OCI-LY1 (cell line): ENCODE measurements around the gene TRMT2B.

Experiments
- H2AFZ ChIP-seq: fragments of 200-600 bp; sonication (generic), shearing (Covaris generic); 2 replicates; pipeline ENCODE4 v1.6.0; 2014; ENCODE audit warnings: antibody characterized with exemption, mild to moderate bottlenecking, low read length
- H3F3A ChIP-seq: fragments of 200-600 bp; sonication (generic), shearing (Covaris generic); 2 replicates; pipeline ENCODE4 v1.6.0; 2014; ENCODE audit warnings: mild to moderate bottlenecking, antibody characterized with exemption, low read length, moderate library complexity; ENCODE audit not compliant: insufficient read depth
- H3K27ac ChIP-seq: fragments of 200-600 bp; sonication (generic); 2 replicates; pipeline ENCODE4 v1.5.1; 2014; ENCODE audit warnings: low read length, mixed run types, mild to moderate bottlenecking, low read depth; ENCODE audit not compliant: poor library complexity, severe bottlenecking
- H3K27me3 ChIP-seq: fragments of 200-600 bp; sonication (generic); 2 replicates; pipeline ENCODE4 v1.6.0; 2014; ENCODE audit warnings: antibody characterized with exemption, mild to moderate bottlenecking, low read length, moderate library complexity; ENCODE audit not compliant: insufficient read depth
- H3K36me3 ChIP-seq: fragments of 200-600 bp; sonication (generic); 2 replicates; pipeline ENCODE4 v1.6.1; 2014; ENCODE audit warnings: mild to moderate bottlenecking, antibody characterized with exemption, low read length, moderate library complexity, mixed read lengths; ENCODE audit not compliant: insufficient read depth
- H3K4me1 ChIP-seq: fragments of 200-600 bp; sonication (generic); 2 replicates; pipeline ENCODE4 v1.5.1; 2014; ENCODE audit warnings: mild to moderate bottlenecking, low read length, moderate library complexity; ENCODE audit not compliant: insufficient read depth, severe bottlenecking
- H3K4me2 ChIP-seq: fragments of 200-600 bp; sonication (generic), shearing (Covaris generic); 2 replicates; pipeline ENCODE4 v1.6.1; 2014; ENCODE audit warnings: low read length
- H3K4me3 ChIP-seq: fragments of 200-600 bp; sonication (generic); 2 replicates; pipeline ENCODE4 v1.5.1; 2014; ENCODE audit warnings: low read length, low read depth, mild to moderate bottlenecking, mixed read lengths; ENCODE audit not compliant: poor library complexity, severe bottlenecking
- H3K79me2 ChIP-seq: fragments of 200-600 bp; shearing (Covaris generic); 2 replicates; pipeline ENCODE4 v1.6.1; 2016; ENCODE audit warnings: mixed run types, low read length, mixed read lengths; ENCODE audit not compliant: insufficient read depth
- H3K9ac ChIP-seq: fragments of 200-600 bp; sonication (generic), shearing (Covaris generic); 2 replicates; pipeline ENCODE4 v1.6.1; 2014; ENCODE audit warnings: mild to moderate bottlenecking, low read length, mixed read lengths
- H3K9me2 ChIP-seq: fragments of 200-600 bp; sonication (generic), shearing (Covaris generic); 2 replicates; pipeline ENCODE4 v1.6.1; 2014; ENCODE audit warnings: low read depth, mild to moderate bottlenecking, low read length, mixed read lengths
- H3K9me3 ChIP-seq: fragments of 200-600 bp; shearing (Covaris generic); 2 replicates; pipeline ENCODE4 v1.6.1; 2014; ENCODE audit warnings: low read length, mixed read lengths
- H4K20me1 ChIP-seq: fragments of 200-600 bp; sonication (generic), shearing (Covaris generic); 2 replicates; pipeline ENCODE4 v1.6.0; 2016; ENCODE audit warnings: mild to moderate bottlenecking, low read length; ENCODE audit not compliant: insufficient read depth
- CTCF ChIP-seq: fragments of 200-600 bp; sonication (generic), shearing (Covaris generic); IDR thresholded peaks from 2 replicates; pipeline ENCODE4 v1.5.1; 2017; ENCODE audit warnings: mild to moderate bottlenecking, antibody characterized with exemption, low read length, moderate library complexity, mixed read lengths
- EZH2 ChIP-seq: fragments of 200-600 bp; sonication (generic), shearing (Covaris generic); IDR thresholded peaks from 2 replicates; pipeline ENCODE4 v1.8.0; 2017; ENCODE audit warnings: borderline replicate concordance, mixed run types, mild to moderate bottlenecking, antibody characterized with exemption, low read length, moderate library complexity, mixed read lengths

Gene TRMT2B

GRCh38 chrX:100964362-100964761 is 87.5 kb downstream of the TRMT2B start:
- Histone ChIP-seq H3K27ac (no peak overlapping the region), H3K9ac (no peak overlapping the region), H3K36me3 (no peaks in the 10 kb centered on the region), H3K27me3 (no peaks in the 10 kb centered on the region), H3K9me3 (no peaks in the 10 kb centered on the region), H3K9me2 (no peaks in the 10 kb centered on the region), H3K79me2 (no peaks in the 10 kb centered on the region), H3K4me2 (no peak overlapping the region), H4K20me1 (no peaks in the 10 kb centered on the region), H3F3A (no peaks in the 10 kb centered on the region), H2AFZ (no peak overlapping the region), H3K4me3 (no peak overlapping the region), H3K4me1 (no peaks in the 10 kb centered on the region)
- TF ChIP-seq EZH2 (no peak), CTCF (no peak)

GRCh38 chrX:100962811-100963210 is 89.1 kb downstream of the TRMT2B start:
- no peak overlapping the region for H3K4me3 ChIP-seq
- no peaks in the 10 kb centered on the region for H3K36me3 ChIP-seq
- H3K9me3 ChIP-seq = no peaks in the 10 kb centered on the region
- no peak overlapping the region for H2AFZ ChIP-seq
- no peak overlapping the region for H3K27ac ChIP-seq
- H3K4me2 ChIP-seq = no peak overlapping the region
- no peak overlapping the region for H3K9ac ChIP-seq
- no peaks in the 10 kb centered on the region for H3F3A ChIP-seq
- no peaks in the 10 kb centered on the region for H4K20me1 ChIP-seq
- H3K27me3 ChIP-seq = no peaks in the 10 kb centered on the region
- H3K9me2 ChIP-seq = no peaks in the 10 kb centered on the region
- H3K4me1 ChIP-seq = no peaks in the 10 kb centered on the region
- no peaks in the 10 kb centered on the region for H3K79me2 ChIP-seq
- TF ChIP-seq CTCF (no peak), EZH2 (no peak)
